ENCODE data around the gene SLC26A4.
"Not testable (repeated sequence)": the region's sequence is repeated elsewhere in the genome, so short reads cannot be mapped to it uniquely, and the experiment has no call there.

Gene SLC26A4

DNA sequence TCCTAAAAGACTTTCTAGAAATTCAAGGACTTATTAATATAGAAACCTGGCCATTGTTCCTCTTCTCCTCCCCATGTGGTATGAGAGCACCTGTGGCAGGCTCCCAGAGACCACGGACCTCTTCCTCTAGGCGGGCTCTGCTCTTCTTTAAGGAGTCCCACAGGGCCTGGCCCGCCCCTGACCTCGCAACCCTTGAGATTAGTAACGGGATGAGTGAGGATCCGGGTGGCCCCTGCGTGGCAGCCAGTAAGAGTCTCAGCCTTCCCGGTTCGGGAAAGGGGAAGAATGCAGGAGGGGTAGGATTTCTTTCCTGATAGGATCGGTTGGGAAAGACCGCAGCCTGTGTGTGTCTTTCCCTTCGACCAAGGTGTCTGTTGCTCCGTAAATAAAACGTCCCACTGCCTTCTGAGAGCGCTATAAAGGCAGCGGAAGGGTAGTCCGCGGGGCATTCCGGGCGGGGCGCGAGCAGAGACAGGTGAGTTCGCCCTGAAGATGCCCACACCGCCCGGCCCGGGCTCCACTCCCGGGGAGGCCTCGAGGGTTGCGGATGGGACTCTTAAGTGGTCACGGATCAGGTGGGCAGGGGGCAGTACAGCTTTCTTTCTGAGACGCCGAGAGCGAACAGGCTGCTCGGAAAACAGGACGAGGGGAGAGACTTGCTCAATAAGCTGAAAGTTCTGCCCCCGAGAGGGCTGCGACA, at the start of gene SLC26A4:
Gene SLC26A4, plus strand, starts transcription at position 448 of the 700 bp plus-strand sequence. CDS start 814 bp downstream, outside the sequence.
- peak; percentile 17 for DNase-seq (ENCODE audit: low spot score)

DNA sequence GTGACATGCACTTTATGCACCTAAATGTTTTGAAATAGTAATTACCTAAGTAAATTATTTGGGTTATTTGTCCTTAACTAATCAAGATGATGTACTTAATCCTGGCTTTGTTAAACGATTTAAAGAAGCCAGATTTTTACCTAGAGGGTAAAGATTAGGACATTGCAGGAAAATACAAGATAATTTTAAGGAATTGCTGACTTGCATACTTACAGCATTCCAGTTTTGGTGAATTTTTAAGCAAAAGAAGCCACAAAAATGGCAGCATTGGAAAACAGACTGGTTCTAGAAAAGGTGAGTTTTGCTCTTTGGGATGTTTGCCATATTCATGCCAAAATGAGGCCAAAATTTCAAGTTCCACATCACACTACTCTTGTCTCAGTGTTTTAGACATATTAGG, 47.2 kb upstream of the SLC26A4 start:
- no peak for DNase-seq (ENCODE audit: low spot score)

DNA sequence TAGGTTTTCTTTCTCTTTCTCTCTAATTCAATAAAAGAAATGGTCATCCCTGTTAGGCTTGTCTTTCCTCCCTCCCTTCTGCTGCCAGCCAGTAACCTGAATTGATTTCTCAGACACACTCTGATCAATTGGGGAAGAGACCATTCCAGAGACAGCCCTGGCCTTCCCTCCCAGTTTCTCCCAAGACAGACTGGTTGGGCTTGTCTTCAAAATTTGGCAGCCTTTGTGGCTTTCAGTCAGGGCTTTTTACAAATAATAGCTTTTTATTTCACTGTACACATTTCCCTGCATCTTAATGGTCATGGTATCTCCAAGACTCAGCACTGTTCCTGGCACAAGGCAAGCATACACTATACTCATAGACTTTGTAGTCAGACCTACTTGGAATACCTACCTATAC, 46.7 kb upstream of the SLC26A4 start:
- DNase-seq (ENCODE audit: low spot score), result no peak

DNA sequence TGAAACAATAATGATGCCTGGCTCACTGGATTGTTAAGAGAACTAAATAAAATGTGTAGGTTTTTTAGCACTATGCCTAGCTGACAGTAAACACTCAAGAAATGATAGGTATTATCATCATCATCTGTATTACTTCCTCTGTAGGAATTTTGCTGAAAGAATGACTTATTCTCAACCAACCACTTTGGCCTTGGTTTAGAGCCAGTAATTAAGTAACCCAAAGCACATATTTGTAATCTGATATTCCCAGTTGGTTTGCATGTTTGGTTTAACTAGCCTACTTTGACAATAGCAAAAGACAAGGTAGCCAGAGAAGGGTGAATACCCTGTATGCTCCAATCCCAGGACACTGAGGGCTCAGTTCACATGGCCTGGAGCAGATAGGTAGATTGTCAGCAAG, 46.2 kb upstream of the SLC26A4 start:
- DNase-seq (ENCODE audit: low spot score), result no peak

DNA sequence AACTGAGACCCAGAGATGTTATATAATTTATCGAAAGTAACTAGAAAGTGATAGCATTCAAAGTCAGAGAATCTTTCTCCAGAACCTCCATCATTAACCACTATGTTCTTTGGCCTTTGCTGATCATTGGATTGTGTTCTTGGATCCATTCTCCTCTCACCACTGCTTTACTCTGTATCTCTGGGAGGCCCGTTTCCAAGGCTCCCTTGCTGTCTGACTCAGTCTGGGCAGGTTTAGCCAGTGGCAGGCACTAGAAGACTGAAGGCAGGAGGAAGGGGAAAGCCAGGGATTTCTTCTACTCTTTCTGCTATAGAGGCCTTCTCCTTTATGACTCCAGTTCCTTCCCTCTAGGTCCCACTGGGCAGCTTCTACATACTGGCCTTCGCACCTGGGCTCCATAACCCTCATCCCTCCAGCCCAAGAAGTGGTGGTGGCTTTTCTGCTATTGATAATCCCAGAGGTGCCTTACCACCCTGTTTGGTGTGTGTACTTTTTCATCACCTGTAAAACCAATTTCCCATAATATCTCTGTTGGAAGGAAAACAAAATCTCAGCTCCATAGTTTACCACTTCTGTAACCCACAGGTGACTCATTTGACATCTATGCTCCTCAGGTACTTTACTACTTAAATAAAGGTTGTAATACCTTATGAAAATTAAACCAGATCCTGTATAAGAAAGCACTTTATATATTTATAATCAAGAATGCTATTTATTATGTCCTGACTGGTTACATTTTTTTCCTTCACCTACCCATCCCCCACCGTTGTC, 44.5 kb upstream of the SLC26A4 start:
- DNase-seq (ENCODE audit: low spot score), result no peak

DNA sequence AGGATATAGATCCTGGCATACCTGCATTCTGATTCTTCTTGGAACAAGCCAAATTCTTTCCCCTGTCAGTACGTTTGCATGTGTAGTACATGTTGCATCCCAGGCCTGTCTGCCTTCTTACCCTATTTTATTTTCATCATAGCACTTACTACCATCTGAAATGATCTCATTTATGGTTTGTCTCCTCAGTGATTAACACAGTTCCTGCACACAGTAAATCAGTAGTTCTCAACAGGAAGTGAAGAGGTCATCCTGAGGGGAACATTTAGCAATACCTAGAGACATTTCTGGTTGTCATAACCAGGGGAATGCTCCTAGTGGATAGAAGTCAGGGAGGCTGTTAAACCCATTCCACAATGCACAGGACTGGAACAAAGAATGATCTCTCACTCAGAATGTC, 38.2 kb upstream of the SLC26A4 start:
- DNase-seq (ENCODE audit: low spot score), result no peak

DNA sequence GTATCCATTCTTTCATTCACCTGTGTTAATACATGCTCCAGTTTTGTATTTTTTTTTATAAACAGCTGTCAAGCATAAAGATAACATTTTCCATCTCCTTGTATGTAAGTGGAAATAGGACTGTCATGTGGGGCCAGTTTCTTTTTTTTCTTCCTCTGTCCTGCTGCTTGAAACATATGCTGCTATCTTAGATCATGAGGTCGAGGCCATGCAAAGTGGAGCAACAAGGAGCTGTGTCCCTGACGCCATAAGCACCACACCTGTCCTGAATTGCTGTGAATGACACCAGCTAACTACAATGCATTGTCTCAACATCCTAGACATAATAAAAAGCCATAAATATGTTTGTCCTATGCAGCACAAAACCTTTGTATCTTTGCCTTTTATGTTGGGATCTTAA, 37.7 kb upstream of the SLC26A4 start:
- DNase-seq (ENCODE audit: low spot score), result no peak

DNA sequence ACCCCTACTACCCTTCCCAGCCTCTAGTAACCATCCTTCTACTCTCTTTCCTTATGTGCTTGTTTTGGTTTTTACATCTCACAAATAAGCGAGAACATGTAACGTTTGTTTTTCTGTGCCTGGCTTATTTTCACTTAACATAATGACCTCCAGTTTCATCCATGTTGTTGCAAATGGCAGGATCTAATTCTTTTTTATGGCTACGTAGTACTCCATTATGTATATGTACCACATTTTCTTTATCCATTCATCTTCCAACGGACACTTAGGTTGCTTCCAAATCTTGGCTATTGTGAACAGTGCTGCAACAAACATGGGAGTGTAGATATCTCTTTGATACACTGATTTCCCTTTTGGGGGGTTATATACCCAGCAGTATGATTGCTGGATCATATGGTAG, 33.6 kb upstream of the SLC26A4 start:
- DNase-seq (ENCODE audit: low spot score), result no peak

DNA sequence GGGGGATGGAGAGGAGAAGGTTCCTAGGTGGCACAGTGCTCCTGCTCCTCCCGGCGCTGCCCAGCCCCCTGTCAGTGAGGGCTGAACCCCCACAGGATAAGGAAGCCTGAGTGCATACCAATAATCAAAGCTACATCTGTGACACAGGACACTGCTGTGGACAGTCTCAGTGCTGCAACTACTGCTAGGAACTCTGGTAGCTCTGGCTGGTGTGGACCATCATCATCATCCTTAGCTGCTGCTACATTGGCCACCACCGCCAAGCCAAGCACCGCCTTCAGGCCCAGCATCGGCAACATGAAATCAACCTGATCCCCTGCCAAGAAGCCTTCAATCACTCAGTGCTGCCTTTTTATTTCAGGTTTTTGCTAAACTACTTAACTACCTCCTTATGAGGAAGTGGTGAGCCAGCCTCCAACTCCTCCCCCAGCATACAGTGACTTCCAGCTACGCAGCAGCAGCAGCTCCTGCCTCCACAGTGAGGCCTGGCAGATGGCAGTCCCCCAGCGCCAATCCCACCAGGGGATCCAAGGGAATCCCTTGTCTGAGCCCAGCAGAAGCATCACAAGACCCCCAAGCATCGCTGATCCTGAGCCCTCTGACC, 32.1 kb upstream of the SLC26A4 start:
- DNase-seq (ENCODE audit: low spot score), result no peak

DNA sequence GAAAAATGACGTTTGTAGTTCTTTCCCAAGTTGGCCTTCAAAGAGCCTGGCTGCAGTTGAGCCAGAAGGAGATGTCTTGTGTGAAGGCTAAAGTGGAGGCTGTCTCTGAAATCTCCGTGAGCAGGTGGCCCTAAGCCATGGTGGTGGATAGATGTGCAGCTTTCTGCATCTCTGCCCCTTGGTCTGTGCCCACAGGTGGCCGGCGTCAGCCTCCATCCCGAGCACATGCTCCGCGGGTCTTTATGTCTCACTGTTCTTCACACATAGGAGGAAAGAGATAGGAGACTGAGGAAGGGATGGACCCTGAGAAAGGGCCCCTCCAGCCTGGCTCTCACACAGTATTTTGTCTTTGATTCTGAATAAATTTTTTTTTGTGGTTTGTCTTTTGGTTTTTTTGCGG, 30.3 kb upstream of the SLC26A4 start:
- DNase-seq (ENCODE audit: low spot score), result no peak

DNA sequence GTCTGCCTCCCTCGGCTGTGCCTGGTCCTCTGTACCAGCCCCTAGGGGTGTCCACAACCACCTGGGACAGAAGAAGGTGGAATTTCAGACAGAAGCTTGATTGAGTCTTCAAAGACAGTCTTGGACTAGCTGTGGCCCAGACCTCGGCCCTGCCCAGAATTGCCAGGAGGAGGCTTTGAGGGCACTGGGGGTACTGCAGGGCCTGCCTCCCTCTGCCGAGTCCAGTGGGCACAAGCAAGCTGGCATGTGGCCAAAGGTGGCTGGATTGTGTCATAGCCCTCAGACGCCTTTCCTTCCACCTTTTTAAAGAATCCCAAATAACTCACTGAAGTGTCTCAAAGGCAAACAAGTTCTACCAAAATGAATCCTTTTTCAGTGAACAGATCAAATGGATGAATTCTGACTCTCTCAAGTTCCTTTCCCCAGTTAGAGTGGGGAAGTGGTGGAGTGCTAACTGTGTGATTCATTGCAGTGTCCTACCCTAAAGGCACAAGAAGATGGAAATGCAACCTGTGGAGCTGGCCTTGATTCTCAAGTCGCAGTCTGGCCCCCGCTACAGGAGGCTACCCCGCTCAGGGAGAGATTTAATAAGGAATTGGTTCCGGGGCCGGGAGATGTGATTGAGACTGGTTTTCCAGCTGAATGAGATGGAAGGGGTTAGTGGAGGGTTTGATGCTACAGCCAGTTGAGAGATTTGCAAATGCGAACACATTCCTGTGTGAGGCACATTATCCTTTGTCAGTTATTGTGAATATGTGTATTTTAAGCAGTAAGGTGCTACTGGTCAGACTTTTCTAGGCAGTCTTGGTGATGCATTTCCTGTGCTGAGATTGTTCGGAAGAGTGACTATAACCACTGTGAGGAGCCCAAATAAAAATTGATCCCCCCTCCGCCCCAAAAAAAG, 28.8 kb upstream of the SLC26A4 start:
- DNase-seq (ENCODE audit: low spot score), result no peak

DNA sequence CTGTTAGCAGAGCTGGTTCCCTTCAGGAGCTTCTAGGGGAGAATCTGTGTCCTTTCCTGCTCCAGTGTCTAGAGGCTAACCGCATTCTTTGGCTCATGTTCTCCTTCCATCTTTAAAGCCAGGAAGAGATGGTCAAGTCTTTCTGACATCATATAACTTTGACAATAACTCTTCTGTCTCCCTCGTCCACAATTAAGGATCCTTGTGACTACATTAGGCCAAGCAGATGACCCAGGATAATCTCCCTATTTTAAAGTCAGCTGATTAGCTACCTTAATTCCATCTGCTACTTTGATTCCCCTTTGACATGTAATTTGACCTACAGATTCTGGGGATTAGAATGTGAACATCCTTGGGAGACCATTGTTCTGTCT, 28.1 kb upstream of the SLC26A4 start:
- no peak for DNase-seq (ENCODE audit: low spot score)

DNA sequence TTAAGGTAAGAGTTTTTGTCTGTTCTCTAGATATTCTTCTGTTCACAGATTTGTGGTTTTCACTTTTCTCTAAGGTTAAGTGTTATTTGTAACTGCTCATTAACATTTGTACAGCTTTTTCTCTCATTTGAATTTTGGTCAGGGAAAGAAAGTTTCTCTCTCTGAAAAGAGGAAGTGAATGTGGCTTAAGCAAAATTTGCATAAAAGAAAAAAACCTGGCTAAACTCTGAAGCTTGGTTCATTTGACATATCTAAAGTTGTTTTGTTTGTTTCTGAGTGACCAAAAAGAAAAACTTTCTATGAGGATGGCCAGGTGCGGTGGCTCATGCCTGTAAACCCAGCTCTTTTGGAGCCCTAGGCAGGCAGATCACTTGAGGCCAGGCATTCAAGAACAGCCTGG, 22.0 kb upstream of the SLC26A4 start:
- DNase-seq (ENCODE audit: low spot score), result peak; percentile 51

DNA sequence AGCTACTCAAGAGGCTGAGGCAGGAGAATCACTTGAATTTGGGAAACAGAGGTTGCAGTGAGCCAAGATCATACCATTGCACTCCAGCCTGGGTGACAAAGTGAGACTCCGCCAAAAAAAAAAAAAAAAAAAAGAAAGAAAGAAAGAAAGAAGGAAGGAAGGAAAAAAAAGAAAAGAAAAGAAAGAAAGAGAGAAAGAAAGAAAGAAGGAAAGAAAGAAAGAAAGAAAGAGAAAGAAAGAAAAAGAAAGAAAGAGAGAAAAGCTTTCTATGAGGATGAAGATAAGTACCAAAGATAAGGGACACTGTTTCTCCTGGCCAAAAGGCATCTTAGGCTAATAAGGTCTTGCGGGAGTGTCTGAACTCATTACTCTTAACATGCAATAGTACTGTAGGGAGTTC, 21.6 kb upstream of the SLC26A4 start:
- not testable (repeated sequence) for DNase-seq (ENCODE audit: low spot score)

DNA sequence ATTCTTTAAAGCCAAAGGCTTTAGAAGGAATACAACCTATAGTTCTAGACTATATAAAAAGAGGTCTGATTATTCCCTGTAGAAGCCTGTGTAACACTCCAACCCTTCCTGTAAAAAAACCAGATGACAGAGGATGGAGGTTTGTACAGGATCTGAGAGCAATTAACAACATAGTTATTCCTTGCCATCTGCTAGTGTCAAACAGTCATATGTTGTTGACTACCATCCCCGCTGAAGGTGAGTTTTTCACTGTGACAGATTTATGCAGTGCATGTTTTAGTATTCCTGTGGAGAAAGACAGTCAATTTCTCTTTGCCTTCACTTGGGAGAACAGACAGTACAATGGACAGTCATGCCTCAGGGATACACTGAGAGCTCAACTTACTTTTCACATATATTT, 19.0 kb upstream of the SLC26A4 start:
- DNase-seq (ENCODE audit: low spot score), result no peak

DNA sequence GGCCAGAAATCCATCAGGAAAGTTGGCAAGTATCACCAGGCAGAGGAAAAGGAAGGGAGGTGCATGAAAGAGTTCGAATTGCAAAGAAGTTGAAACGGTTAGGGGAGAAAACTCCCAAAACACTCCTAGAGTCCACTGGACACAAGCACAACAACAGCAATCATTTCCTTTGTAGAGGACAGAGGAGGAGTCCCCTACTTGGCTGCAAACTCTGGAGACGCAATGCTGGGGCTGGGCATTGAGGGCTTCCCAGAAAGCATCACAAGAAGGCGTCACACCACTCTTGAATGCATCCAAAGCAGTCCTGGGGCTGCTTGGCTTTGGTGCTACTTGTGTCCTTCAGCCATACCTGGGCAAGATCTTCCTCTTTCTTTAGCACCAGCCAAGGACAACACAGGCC, 18.1 kb upstream of the SLC26A4 start:
- DNase-seq (ENCODE audit: low spot score), result no peak

DNA sequence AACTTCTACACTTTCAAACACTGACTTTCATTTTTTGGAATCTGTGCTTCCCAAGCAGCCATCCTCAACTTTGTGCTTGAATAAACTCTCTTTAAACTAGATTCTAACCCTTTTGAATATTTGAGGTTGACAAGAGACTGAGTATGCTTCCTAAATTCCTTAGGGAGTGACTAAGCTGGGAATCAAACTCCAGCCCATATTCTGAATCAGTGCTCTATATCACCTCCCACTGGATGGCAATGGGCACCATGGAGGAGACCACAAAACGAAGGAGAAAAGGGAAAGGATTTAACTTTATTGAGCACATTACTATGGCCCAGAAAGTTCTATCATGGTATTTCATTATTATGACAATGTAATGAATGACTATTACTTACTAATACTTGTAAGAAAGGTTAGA, 17.2 kb upstream of the SLC26A4 start:
- no peak for DNase-seq (ENCODE audit: low spot score)

DNA sequence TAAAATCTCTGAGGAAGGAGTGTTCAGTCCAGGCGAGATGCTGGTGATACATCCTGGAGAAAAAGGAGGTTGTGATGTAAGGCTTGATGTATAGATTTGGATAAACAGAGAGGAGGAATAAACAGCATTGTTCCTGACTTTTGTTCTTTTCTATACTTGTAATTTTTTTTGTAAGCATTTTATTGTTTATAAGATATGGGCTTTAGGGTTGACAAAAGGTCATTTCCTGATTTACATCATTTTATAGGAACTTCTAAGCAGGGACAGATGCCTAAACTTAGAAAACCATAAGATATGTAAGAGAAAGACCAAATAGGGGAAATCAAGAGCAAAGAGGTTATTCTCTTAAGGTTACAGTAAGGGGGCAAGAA, 16.7 kb upstream of the SLC26A4 start:
- no peak for DNase-seq (ENCODE audit: low spot score)

DNA sequence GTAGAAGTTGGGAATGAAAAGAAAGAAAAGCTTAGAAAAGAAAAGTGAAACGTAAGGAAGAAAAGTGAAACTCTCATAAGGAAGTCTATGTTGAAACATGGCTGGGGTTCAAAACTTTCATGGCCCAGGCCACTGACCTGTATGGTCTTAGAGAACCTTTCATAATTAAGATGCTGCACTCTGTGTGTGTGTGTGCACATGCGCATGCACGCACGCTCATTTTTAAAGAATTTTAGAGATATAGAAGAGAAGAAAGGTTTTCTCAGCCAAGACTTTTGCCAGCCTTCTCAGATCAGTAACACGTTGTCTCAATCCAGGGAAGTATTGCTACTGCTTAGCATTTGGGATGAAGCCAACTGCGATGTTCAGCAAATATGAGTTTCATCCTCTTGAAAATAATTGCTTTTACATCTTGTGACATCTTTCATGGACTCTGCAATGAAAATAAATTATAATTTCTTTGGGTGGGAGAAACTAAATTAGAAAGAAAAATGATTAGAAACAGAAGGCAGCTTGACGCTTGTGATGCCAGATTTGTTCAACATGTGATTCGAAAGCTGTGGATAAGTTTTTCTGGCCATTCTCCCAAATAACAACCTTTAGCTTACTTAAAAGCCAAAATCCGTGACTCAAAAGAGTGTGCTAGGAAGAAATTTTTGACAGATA, 16.2 kb upstream of the SLC26A4 start:
- no peak for DNase-seq (ENCODE audit: low spot score)

DNA sequence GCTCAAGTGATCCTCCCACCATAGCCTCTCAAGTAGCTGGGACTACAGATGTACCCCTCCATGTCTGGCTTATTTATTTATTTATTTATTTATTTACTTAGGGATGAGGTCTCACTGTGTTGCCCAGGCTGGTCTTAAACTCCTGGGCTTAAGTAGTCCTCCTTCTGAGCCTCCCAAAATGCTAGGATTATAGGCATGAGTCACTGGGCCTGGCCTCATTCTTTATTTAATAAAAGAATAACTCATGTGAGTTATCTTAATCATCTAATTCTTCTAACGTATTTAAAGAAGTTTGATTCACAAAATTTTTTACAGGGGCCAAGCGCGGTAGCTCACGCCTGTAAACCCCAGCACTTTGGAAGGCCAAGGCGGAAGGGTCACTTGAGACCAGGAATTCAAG, 8.0 kb upstream of the SLC26A4 start:
- DNase-seq (ENCODE audit: low spot score), result no peak

DNA sequence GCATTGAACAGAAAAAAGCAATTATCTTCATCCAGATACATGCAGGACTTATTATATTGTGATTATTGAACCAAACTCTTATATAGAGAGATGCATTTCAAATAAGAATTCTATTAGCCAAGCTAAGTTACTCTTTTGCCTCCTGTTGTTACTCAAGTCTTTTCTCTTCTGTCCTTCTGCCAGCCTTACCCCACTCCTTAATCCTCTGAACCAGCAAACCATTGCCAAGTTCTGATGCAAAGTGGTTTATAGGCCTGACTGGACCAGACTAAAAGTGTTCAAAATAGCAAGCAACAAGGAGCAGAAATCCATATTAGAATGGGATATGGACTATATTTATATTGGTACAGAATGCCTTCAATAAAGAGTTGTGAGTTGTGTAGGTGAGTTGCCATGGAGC, 2.2 kb upstream of the SLC26A4 start:
- DNase-seq (ENCODE audit: low spot score), result no peak

DNA sequence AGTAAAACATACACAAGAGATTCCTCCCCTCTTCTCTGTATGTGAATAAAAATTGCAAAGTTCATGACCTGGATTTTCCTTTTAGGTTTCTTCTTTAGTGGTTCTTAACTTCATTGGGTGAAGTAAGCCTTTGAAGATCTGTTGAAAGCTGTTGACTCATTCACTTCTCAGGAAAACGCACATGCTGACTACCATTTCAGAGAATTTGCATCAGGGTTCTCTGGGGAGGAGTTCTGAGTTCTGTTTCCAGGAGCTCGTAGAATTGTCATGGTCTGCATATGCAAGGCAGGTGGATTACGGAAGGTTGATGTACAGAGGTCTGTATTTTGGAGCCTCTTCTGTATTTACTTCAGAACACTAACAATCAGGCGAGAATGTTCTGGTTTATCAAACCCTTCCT, 962 bp upstream of the SLC26A4 start:
- peak; percentile 34 for DNase-seq (ENCODE audit: low spot score)
